GM12872 (cell line): ENCODE measurements around the gene ADH7.

ENCODE experiments used
- CTCF ChIP-seq: IDR thresholded peaks from 3 replicates; pipeline ENCODE4 v1.5.1; 2011; ENCODE audit warnings: low read depth, mild to moderate bottlenecking, low read length, moderate library complexity; ENCODE audit not compliant: insufficient read depth

ADH7 gene

DNA sequence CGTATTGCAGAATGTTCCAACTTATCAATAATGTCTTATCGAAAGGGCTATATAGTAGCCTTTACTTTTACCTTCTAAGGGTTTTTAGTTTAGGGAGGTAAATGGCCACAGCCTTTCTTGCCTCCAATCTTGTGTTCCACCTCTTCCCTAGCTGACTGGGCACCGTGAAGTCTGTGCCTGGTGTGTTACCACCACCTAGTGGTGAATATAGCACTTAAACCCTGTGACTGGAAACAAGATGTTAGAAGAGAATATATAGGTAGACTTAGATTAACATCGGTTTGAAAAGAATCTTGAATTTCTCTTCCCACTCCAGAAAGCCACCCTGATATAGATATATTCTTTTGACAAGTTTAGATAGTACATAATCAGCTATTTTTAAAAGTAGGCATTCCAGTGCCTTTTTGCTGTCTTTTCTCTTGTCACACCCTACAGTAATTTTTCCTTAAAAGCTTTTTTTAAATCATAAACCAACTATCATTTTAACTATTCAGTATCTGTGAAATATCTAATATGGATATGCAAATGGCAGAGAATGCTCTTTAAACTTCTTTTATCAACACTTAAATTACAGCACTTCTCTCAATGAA lies 27.8 kb upstream of the ADH7 start:
- TF ChIP-seq CTCF, result peak; percentile 75

DNA sequence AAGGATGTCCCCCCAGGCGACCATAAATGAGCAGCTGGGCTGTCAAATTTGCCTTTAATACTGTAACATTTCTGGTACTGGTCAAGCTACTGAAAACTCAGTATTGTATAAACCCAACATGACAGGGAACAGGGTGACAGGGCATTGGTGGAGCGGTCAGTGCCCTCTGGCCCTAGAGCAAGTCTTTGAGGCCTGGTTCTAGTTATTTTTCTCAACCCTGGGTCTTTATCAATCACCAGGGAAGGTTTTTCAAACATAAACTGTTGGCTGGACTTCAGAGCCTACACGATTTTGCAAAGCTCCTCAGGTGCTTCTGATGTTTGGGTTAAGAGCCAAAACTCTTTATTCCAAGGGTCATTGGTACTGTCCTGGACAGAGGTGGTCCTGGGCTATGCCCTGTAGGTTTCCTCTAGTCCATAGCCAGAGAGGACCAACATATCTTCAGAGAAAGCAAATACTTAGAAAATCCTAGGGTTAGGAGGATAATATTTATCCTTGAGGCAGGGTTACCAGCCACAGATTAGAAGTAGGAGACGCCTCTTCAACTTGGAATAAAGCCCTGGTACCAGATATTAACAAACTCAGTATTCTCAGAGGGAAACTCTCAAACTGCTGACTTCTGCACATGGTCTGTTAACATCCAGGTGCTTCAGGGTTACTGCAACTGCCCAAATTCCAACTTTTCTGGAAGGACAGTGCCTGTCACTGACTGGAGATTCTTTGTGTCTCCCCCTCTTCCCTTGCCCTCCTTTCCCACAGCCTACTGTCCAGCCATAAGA lies 26.7 kb upstream of the ADH7 start:
- no peak for TF ChIP-seq CTCF

DNA sequence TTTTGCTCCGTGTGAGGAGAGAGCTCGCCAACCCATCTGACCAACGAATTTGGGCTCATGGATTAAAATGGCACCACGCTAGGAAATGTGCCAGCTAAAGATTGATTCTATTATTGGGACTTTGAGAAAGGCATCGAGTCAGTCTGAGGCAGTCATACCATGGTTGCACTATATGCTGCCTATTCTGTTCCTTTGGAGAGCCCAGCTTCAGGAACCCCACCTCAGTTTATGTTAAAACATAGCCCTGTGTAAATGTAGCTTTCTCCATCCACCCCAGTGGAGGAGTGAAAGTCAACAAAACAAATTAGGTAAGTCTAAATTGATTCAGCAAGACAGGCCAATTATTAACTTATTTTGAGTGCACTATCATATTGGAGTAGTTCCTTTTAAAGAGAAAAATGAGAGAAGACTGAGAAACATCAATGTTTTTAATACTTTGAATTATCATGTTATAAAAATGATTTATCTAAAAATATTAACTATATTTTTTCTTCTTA lies 24.5 kb upstream of the ADH7 start:
- TF ChIP-seq CTCF, result no peak

GRCh38 chr4:99458911-99459447 lies 23.8 kb upstream of the ADH7 start:
- TF ChIP-seq CTCF, result no peak

GRCh38 chr4:99457676-99458075 lies 22.5 kb upstream of the ADH7 start:
- no peak for TF ChIP-seq CTCF

GRCh38 chr4:99457270-99457669 lies 22.1 kb upstream of the ADH7 start:
- peak; percentile 21; the same call in 1 of the 3 replicates for TF ChIP-seq CTCF

GRCh38 chr4:99447513-99447912 lies 12.4 kb upstream of the ADH7 start:
- no peak for TF ChIP-seq CTCF
